NCI-H1930 (cell line): Measurements from ENCODE around the gene TNPO3.
"Not testable (repeated sequence)": the region's sequence is repeated elsewhere in the genome, so short reads cannot be mapped to it uniquely, and the experiment has no call there.

Source experiments
- DNase-seq, 2 experiments: peaks; one replicate each; lab custom pipeline; 2025; lab: John Stamatoyannopoulos, UW

TNPO3 gene

DNA sequence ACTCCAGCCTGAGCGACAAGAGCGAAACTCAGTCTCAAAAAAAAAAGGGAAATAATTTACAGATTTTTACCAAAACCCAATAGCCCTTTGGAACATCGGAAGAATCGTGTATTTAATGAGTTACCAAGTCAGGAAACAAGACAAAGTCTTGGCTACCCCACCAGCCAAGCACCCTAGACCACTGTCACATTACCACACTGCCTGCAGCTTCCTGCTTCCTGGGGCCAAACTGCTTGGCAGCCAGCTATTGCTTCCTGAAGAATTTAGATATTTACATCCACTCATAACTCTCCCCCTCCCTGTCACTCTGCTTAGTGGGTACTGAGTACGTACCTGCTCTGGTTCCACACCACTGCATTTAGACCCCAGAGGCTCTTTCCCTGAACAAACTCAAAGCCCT, 14.1 kb upstream of the TNPO3 start:
- DNase-seq, result no peak

DNA sequence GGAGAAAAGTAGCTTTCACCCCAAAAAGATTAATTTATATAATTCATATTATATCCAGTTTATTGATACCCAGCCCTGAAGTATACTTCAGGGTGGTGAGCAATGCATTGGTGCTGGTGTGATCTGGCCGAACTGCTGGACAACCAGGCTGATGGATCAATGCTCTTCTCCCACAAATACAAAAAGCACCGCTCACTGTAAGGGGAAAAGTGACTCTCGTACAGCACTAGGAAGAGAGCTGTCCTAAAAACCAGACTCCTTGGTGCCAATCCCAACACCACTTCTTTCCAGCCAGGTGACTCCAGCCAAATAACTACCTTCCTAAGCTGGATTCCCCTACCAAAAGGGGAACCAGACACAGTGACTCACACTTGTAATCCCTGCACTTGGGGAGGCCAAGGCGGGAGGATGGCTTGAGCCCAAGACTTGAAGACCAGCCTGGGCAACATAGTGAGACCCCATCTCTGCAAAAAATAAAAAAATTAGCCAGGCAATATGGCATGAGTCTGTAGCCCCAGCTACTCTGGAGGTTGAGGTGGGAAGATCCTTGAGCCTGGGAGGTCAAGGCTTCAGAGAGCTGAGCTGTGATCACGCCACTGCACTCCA, 13.1 kb upstream of the TNPO3 start:
- no peak for DNase-seq

GRCh38 chr7:129067132-129067561, 12.2 kb upstream of the TNPO3 start:
- DNase-seq, result not testable (repeated sequence)

DNA sequence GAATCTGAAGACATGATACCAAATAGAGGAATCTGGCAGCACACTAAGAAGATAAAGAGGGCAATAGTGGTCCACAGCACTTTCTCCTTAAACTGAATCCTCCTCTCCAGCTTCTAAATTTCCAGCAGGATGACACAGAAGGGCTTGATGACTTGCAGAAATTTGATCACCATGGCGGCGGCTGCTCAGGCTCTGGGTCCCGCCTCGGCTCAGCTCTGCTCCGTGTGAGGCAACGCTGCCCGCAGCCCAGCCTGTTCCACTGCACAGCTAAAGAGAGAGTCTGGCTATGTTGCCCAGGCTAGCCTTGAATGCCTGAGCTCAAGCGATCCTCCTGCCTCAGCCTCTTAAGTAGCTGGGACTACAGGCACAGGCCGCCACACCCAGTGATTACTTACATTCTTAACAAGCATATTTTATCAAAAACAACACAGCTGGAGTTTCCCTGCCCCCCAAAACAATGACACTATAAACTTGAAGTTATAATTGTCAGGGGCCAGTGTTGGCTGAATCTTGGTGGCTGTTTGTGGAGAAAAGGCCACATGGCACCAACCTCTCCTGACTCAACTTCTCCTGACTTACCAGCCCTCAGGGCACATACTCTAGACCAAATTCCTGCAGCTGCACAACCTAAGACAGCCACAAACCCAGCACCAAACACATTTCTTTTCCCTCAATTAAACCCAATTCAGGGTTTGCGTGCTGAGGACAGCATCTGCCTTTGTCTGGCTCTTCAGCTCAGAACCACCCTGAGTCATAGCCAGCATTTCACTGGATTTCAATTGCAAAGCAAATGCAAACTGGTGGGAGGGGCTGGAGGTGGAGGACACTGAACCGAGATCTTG, 11.6 kb upstream of the TNPO3 start:
- DNase-seq, result no peak

DNA sequence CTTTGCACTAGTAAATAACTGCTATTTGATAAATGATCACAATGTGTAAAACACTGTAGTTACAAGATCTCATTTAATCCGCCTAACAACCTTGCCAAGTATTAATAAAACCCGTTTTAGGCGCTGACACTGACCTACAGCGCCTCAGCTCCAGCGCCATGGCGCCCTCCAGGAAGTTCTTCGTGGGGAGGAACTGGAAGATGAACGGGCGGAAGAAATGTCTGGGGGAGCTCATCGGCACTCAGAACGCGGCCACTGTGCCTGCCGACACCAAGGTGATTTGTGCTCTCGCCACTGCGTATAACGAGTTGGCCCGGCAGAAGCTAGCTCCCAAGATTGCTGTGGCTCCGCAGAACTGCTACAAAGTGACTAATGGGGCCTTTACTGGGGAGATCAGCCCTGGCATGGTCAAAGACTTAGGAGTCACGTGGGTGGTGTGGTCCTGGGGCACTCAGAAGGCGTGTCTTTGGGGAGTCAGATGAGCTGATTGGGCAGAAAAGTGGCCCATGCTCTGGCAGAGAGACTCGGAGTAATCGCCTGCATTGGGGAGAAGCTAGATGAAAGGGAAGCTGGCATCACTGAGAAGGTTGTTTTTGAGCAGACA, 1.1 kb upstream of the TNPO3 start:
- no peak for DNase-seq

- DNase-seq, result no peak
Measured at GRCh38 chr7:129055294-129055816, 444 bp upstream of the TNPO3 start.

DNA sequence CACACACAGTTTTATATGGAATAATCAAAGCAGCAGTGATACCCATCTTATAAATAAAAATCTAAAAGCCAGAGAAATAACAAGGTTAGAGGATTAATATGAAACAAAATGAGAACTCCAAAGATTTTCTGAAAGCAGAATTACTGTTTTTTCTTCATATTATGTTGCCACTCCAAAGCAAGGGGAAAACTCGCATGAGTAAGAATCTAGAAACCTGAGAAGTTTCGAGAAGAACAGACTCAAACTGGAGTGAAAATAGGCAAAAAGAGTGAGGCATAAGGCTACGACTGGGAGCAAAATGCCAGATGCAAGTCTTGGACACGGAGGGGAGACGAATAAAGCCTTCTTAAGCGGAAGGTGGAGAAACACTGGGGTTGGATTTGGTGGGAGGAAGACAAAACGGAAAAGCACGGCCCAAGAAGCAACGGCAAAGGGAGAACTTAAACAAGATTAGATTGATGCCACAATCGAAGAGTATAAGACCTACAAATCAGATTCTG, 923 bp downstream of the TNPO3 start:
- no peak for DNase-seq

DNA sequence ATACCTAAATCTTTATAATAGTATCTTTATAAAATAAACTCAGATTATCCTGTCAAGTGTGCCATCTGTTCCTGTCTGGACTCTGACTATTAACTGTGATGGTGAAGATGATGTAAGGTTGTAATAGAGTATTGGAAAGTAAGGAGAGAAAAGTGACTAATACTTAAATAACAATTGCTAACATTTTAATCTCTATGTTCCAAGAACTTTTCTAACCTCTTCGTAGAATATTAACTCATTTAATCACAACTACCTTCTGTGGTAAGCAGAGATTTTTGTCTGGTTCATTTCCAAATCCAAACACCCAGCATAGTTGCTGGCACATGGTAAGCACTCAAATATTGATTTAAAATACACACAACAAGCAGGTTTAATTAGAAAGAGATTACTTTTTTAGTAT, 2.5 kb downstream of the TNPO3 start:
- DNase-seq, result no peak

- DNase-seq, result not testable (repeated sequence)
Measured at GRCh38 chr7:129051459-129051858, 3.5 kb downstream of the TNPO3 start.

DNA sequence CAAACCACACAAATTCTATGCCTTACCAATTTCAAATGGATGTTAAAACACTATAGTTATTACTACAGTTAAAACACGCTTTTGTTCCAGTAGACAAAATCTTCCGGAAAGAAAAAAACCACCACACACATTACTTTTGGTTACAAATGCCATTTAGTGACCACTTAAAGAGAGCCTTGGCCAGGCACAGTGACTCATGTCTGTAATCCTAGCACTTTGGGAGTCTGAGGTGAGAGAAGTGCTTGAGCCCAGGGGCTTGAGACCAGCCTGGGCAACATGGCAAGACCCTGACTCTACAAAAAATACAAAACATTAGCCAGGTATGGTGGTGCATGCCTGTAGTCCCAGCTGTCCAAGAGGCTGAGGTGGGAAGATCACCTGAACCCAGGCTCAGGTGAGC, 7.2 kb downstream of the TNPO3 start:
- no peak for DNase-seq

DNA sequence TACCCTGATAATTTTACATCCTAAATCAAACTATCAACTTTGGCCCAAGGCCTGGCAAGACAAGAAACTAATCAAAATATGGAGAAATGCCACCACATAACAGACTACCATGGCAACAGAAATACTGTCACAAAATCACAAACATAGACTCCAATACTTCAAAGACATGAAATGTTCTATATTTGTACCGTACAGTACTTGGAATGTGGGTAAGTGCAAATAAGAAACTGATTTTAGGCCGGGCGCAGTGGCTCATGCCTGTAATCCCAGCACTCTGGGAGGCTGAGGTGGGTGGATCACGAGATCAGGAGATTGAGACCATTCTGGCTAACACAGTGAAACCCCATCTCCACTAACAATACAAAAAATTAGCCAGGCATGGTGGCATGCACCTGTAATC, 9.2 kb downstream of the TNPO3 start:
- no peak for DNase-seq

DNA sequence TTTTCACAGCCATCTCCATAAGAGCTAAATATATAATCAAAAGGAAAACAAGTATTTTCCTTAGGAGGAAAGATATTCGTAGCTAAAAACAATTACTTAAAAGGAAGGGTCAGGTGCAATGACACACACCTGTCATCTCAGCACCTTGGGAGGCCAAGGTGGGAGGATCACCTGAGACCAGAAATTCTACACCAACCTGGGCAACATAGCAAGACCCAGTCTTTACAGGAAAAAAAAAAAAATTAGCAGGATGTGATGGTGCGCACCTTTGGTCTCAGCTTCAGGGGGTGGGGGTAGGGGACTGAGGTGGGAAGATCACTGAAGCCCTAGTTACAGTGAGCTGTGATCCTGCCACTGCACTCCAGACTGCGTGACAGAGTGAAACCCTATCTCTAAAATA, 11.9 kb downstream of the TNPO3 start:
- no peak for DNase-seq

GRCh38 chr7:129041142-129042085, 13.5 kb downstream of the TNPO3 start:
- no peak for DNase-seq

GRCh38 chr7:129038468-129038867, 16.4 kb downstream of the TNPO3 start:
- not testable (repeated sequence) for DNase-seq

DNA sequence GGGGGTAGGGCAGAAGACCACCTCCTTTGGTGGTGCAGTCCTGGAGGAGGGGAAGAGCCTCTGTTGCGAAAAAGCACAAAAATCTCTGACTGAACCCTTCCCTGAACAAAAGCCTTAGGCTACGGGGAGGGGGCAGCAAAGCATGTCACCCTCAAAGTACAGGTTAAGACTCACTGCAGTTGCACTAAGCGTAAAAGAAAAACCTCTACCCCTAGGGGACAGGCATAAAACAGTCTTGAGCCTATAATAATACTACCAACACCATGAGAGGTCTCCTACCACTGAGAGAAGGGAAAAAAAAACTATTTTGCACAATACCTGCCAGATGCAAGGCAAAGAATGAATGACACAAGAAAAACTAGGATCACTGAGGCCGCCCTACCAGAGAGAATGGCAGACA, 17.3 kb downstream of the TNPO3 start:
- DNase-seq, result no peak

DNA sequence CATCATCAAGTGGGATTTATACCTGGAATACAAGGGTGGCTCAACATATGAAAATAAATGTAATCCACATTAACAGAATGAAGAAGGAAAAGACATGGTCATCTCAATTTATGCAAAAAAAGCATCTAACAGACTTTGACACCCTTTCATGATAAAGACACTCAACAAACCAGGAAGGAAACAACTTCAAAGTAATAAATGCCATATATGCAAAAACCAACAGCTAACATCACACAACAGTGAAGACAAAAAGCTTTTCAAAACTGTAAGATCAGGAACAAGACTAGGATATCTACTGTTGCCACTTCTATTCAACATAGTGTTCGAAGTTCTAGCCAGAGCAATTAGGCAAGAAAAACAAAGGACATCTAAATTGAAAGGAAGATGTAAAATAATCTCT, 22.9 kb downstream of the TNPO3 start:
- no peak for DNase-seq

DNA sequence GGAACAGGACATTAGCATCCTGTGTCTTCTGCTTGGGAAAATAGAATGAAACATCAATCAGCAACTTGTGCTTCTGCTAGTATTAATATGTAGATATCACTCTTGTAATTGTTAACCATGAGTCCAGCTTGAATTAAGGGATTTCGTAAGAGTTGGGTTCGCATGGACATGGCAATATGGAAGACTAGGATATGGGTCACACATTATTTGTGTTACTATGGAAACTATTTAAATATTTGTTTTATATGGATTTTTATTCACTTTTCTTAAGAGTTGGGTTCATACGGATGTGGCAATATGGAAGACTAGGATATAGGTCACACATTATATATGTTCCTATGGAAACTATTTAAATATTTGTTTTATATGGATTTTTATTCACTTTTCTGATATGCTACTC, 24.5 kb downstream of the TNPO3 start:
- DNase-seq, result no peak

- DNase-seq, result no peak
Measured at GRCh38 chr7:129024125-129024524, 30.8 kb downstream of the TNPO3 start.

DNA sequence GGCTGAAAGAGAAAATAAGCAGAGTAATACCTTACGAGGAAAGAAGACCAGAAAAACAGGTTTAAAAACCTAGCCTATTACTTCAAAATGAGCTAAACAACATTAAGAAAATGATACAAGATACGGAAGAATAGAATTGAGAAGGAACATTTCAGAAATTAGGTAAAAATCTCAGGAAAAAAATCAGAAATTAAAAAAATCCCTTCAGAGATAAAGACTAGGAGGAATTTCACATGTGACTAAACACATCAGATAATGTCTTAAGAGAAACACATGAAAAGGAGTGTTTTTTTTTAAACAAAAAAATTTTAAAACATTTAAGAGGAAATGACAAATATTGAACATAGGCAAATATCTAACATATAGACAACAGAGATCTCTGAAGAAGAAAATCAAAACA, 33.3 kb downstream of the TNPO3 start:
- DNase-seq, result no peak

- no peak for DNase-seq
Measured at GRCh38 chr7:129017933-129018538, 36.9 kb downstream of the TNPO3 start.

DNA sequence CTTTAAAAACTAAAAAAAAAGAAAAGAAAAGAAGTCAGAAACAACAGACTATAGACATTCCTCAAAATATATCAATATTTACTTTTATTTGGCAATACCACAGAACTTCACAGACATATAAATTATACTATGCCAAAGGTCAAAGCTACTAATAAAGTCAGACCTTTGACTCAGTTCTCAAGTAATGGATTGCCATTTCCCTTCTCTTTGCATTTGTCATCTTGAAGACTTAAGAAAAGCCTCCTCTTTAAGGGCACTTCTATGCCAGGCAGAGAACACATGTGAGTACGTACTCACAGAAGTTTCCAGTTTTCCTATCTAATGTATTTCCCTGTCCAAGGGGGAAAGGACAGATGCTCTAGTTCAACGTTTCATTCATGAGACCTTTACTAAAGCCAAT, 37.6 kb downstream of the TNPO3 start:
- DNase-seq, result no peak
